Fibroblast of pulmonary artery (primary cell): Measurements from ENCODE around the gene SYNE1.
A peak's percentile ranks its signal among the peaks of the same experiment; 100 is the strongest.

Experiments used
- DNase-seq: peaks from one replicate; pipeline ENCODE4 v3.0.0-alpha.2; 2010; ENCODE audit warnings: low read depth
- H3K4me3 ChIP-seq: replicated peaks from 2 replicates; pipeline ENCODE4 v1.5.1; 2011; ENCODE audit warnings: low read depth, mild to moderate bottlenecking, control low read depth, low read length, moderate library complexity
- TF ChIP-seq, protein P1 (sequence below): IDR thresholded peaks from 2 replicates; pipeline ENCODE4 v1.5.1; 2011; ENCODE audit warnings: mild to moderate bottlenecking, control low read depth, low read length, inconsistent platforms; ENCODE audit errors: missing control alignments

The SYNE1 gene

GRCh38 chr6:152292555-152292954, 344.6 kb downstream of the SYNE1 start:
- no peak for DNase-seq
- TF ChIP-seq, protein P1, sequence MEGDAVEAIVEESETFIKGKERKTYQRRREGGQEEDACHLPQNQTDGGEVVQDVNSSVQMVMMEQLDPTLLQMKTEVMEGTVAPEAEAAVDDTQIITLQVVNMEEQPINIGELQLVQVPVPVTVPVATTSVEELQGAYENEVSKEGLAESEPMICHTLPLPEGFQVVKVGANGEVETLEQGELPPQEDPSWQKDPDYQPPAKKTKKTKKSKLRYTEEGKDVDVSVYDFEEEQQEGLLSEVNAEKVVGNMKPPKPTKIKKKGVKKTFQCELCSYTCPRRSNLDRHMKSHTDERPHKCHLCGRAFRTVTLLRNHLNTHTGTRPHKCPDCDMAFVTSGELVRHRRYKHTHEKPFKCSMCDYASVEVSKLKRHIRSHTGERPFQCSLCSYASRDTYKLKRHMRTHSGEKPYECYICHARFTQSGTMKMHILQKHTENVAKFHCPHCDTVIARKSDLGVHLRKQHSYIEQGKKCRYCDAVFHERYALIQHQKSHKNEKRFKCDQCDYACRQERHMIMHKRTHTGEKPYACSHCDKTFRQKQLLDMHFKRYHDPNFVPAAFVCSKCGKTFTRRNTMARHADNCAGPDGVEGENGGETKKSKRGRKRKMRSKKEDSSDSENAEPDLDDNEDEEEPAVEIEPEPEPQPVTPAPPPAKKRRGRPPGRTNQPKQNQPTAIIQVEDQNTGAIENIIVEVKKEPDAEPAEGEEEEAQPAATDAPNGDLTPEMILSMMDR, result no peak
- no peak overlapping the region for H3K4me3 ChIP-seq

GRCh38 chr6:152290693-152291092, 346.5 kb downstream of the SYNE1 start:
- no peak overlapping the region for H3K4me3 ChIP-seq
- no peak for DNase-seq
- TF ChIP-seq, protein P1, result no peak

DNA sequence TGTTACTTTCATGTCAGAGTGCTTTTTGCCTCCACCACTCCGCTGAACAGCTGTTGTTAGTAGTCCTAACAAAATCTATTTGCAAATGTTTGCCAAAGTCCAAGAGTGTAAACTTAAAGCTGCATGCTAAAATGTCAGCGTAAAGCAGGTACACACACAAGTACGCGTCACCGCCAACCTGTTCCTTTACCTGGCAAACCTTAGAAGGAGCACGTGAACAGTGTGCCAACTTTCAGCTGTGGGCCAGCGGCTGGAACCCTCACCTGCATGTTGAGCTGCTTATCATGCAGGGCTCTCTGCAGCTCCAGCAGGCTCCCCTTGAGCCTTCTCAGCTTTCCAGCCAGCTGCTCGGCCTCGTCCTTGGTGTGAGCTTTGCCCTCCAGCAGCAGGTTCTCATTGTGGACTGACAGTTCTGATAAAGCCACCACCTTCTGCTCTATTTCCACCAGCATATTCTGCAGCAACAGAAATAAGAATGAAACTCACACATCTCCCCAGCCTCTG, 359.3 kb downstream of the SYNE1 start:
- DNase-seq, result no peak
- no peak overlapping the region for H3K4me3 ChIP-seq
- TF ChIP-seq, protein P1, result no peak

- DNase-seq, result no peak
Observed at GRCh38 chr6:152273638-152274037, 363.5 kb downstream of the SYNE1 start.

DNA sequence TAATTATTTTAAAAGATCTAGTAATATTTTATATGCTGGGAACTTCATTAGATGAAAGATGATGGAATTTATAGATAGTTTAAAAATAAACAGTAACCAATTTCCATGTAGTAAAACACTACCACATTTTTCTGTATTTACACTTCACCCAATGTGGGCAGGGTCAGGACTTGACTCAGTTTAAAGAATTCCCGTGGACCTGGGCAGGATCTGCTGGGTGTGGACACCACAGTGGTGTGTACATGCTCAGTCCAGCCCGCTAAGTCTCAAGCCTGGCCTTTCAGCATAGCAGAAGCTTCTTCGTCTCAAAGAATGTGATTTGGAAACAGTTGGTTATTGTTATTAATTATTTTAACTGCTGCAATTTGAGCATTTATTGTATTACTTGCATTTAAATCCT, 364.2 kb downstream of the SYNE1 start:
- TF ChIP-seq, protein P1, result no peak
- DNase-seq, result peak; percentile 17
- H3K4me3 ChIP-seq, result no peak overlapping the region

More at GRCh38 chr6:152273638-152274037, 363.5 kb downstream of the SYNE1 start:
- no peak overlapping the region for H3K4me3 ChIP-seq
- TF ChIP-seq, protein P1, result no peak

GRCh38 chr6:152272486-152272885, 364.7 kb downstream of the SYNE1 start:
- no peak for DNase-seq
- TF ChIP-seq, protein P1, result no peak
- no peak overlapping the region for H3K4me3 ChIP-seq

GRCh38 chr6:152271776-152272464, 365.2 kb downstream of the SYNE1 start:
- TF ChIP-seq, protein P1, result no peak
- no peak overlapping the region for H3K4me3 ChIP-seq
- DNase-seq, result peak; percentile 57
